C1 segment of cervical spinal cord (tissue), 14 donors: ENCODE measurements around the gene MGARP.
"Not testable (repeated sequence)": the region's sequence is repeated elsewhere in the genome, so short reads cannot be mapped to it uniquely, and the experiment has no call there.

Source experiments
- DNase-seq, 14 donors: peaks; one replicate each; lab custom pipeline; 2025; lab: John Stamatoyannopoulos, UW

Gene MGARP

DNA sequence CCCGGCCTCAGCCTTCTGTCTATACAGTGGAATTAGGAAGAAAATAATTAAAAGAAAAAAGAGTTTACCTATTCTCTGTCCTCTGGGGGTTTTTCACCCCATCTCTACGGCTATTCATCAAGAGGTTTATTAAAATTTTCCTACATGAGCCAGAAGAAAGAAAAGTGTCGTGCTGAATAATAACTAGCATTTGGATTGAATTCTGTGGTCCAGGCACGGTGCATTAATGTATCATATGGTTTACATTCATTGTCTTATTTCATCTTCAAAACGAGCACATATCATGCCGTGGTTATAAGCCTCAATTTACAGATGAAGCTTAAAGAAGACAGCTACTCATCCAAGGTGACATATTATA is 15.9 kb upstream of the MGARP start:
- DNase-seq = no peak

DNA sequence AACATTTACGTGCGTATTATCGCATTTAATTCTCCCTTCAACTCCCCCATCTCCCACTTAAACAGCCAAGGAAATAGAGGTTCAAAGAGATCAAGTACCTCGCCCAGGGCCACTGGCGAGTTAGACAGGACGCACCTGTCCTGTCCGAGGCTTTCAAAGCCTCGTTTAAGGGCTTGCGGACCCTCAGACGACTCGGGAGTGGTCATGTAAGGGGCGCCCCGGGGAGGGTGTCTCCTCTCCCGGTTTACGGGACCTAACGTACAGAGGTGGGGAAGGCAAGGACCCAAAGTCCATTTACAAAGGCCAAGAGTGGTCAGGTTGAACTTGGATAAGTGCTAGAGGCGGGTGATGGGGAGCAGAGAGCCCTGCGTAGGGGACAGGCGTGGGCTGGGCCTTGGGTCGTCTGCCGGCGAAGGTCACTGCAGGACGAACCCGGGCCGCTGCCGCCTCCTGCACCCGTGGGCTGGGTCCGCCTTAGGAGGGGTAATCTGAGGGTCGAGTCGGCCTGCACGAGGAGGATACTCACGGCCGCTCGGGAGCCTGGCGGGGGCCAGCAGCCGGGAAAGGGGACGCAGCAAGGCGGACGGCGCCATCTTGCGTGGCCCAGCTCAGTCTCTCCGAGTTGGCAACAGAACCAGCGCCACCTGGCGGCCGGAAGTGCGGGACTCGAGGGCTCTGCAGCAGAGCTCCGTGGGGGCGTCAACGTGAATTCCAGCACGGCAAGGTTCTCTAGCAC is 15.3 kb upstream of the MGARP start:
- DNase-seq = peak; percentile 45 to 93 (median 89)

DNA sequence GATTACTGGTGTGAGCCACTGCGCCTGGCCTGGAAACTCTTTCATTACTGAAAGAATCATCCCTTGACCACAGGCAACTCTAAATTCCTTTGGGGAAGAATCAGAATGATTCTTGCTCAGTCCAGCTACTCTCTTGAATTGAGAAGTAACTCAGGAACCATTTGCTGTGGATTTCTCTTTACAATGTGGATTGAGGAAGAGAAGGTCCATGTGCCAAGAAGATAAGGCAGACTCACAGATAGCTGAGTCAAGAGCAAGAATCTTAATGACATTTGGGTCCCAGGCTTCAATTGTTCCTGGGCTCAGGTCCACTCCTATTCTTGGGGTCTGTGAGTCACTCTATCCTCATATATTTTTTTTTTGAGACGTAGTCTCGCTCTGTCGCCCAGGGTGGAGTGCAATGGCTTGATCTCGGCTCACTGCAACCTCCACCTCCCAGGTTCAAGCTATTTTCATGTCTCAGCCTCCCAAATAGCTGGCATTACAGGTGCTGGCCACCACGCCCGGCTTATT is 6.2 kb upstream of the MGARP start:
- no peak for DNase-seq

DNA sequence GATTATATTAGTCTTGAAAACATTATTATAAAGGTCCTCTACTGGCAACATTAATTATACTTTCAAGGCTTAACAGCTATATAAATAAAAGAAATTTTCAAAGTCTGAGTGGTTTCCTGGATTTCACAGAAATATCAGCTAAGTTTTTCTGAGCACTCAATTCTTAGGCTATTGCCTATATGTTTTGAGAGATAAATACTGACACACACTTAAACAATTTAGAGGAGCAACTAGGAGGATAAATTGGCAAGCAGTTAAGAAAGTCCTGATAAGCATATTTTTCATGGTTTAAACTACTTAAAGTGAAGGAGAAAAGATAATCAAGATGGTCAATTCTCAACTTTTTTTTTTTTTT is 2.7 kb upstream of the MGARP start:
- DNase-seq = no peak

DNA sequence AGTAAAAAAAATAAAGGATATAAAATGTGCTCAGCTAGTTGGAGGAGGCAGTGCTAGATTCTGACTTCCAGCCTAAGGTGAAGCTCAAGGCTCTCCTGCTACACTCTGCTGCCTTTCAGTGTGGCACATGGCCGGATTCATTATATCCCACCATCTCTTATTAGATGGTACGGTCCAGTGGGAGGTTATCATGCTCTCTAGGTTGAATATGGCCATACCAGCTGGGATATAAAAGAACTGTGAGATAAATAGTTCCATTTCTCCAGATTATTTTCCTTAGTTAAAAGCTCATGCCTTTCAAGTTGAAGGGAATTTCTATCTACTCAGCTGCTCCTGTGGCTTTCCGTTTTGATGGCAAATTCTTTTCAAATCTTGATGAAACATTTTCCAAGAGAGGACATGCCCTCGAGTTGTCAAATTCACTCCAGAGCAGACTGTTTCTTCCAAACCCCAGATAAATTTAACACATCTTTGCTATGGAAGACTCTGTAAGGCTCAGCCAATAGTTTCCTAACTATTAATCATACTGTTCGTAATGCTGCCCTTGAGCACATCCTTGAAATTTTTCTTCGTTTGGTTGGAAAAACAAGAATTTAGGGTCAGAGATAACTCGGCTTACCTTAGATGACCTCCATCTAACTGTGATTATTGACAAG is 2.2 kb upstream of the MGARP start:
- no peak for DNase-seq

DNA sequence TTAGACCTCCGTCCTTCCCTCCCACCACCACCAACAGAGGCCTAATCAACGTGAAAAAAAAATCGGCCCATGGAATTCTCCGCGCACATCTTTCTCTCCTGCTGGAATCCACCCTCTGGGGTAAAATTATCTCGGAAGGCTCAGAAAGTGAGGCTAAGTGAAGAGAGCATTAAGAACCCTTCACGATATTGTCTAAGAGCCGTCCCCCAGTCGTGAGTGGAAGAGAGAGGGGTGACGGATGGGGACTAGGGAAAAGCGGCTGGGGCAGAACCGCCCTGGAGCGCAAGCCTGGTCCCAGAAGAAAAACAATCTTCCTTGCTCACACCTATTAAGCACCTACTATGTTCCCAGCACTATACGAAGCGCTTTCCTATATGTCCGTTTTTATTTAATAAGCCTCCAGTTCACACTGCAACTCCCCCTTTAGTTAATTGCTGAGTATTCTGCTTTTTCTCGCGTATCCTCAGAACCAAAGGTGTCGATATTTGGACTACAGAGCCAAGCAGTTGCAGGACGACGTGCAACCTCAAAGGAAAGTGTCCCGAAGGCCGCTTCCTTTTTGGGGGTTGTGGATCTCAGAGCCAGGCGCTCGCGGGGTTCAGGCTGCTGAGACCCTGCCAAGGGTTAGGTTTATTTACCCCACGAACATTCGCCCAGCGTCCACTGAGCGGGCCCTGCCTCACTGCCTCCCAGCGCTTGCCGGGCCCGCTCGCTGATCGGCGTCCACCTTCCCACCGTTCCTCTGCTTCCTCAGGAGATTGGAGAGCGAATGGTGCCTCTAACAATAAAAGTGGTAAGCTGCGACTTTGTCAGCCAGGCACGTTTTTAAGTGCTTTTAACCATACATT is 889 bp downstream of the MGARP start:
- peak in 2 of 14 donors; percentile 0 to 40 for DNase-seq

DNA sequence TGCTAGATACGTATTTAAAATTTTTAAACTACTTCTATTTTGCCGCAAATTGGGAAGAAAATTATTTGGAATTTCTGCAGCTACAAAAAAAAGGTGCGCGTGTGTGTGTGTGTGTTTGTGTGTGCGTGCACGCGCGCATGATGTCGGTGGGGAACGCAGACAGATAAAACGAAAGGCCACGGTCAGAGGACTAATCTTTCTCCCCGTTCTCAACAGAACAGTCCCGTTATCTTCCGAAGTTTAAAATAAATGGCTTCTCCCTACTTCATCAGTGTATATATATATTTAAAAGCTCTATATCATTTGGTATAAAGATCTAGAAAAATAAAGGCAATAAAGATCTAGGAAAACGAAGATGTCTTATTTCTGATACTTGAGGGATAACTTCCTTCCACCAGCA is 1.5 kb downstream of the MGARP start:
- DNase-seq = no peak

DNA sequence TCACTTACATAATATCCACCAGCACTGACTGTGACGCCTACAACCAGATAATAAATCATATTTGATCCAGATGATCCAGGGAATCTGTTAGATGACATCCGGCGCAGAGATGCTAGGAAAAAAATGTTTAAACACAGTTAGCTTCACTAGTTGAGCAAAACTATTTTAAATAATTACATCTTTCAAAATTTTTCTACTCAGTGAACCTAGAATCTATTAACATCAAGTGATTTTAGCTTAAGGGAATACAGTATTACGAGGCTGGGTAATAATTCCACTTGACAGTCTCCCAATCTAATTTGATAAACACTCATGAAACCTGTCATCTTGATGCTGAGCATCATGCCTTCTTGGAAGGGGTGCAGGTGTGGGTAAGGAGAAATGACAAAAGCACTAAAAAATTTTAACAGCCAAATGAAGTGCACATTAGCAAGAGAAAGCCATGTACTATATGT is 4.7 kb downstream of the MGARP start:
- DNase-seq = peak in 1 of 14 donors; percentile 41

DNA sequence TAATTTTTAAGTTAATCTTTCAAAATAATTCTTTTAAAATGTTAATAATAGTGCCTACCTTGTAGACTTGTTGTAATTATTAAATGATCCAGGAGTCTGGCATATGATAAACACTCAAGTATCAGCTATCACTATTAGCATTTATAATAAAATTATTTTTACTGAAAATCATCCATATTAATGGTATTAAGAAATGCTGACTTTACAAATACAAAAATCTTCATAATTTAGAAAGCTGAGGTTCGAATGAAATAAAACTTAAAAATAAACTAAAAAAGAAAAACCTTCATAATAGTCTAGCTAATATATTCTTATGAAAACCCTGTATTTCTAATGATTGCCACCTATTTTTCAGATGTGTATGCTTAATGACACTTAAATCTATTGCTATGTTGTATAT is 5.2 kb downstream of the MGARP start:
- no peak for DNase-seq

DNA sequence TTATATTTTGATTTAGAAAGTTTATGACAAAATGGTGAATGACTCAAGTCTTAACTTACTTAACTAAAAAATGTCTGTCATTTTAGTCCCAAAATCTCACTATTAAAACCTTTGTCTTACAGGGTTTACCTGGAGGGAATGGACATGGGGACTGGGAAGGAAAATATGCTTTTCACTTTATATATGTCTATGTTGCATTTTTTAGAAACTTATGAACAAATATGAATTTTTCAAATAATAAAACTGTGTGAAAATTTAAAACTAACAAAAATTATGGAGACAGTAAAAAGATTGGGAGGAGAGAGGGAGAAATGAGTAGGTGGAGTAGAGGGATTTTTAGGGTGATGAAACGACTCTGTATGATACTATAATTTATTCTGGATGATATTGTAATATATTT is 6.2 kb downstream of the MGARP start:
- DNase-seq = no peak

DNA sequence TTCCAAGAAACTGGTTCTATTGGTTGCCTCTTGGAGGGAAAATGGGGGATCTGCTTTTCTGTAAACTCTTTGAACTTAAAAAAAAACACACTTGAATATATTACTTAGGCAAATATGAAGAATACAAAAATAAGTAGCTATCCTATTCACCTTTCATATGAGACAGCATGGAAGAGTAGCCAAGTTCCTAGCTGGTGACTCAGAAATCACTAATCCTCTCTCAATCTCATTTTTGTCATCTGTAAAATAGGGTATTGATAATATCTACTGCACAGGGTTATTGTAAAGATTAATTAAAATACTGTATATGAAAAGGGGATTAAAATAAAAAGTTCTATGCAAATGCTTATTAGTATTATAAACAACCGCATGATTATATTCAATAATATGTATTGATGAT is 12.7 kb downstream of the MGARP start:
- no peak for DNase-seq

DNA sequence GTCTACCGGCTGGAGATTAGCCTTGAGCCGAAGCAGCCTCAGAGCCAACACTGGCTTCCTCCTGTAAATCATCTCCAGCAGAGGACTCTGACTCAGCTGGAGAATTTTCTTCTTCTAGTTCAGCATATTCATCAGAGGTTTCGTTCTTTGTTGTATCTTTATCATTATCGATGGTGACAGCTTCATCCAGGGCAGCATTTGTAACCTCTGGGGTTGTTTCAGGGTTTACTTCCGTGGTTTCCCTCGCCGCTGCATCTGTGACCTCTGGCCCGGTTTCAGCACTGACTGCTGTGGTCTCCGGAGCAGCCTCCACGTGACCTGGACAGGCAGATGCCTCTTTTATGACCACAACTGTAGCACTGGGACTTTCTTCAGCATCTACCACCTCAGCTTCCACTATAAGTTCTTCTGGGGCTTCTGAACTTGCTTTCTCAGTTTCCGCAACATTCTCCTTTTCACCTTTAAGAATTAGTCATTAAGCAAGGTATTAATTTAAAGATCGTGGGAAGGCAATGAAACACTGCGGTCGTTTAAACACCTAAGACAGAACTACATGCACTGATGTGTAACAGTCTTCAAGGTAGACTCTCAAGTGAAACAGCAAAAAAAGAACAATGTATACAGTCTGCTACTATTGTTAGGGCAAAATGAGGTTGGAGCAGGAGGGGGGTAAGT is 13.3 kb downstream of the MGARP start:
- DNase-seq = peak in 9 of 14 donors; percentile 9 to 50 (median 21)

DNA sequence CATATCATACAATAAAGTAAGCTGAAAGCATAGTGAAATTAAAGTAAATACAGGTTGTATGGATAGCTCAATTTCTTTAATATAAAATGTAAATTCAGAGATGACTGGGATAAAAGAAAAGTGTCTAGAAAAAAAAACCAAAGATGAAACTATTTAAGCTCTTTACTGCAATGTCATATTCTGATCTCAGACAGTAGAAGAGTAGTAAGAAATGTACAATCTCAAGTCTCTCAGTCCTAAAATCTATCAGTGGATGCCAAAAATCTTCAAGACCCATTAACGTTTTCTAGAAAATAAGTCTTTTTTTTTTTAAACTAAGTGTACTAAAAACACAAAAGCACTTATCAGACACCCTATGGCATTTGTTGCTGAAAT is 13.8 kb downstream of the MGARP start:
- no peak for DNase-seq

DNA sequence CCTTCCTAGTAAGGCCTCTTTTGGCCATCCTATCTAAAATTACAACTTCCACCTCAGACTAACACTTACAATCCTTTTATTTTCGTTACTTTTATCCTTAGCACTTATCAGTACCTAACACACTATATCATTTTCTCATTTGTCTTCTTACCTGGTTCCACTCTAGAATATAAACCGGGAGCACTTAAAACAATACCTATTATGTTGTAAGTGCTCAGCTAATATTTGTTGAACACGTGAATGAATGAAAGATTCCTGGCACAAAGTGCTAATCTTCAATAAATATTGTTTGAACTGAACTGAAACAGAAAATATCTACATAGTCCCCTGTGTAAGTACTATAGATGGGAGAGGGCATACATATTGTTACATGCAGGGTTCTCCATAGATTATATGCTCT is 14.4 kb downstream of the MGARP start:
- no peak for DNase-seq

DNA sequence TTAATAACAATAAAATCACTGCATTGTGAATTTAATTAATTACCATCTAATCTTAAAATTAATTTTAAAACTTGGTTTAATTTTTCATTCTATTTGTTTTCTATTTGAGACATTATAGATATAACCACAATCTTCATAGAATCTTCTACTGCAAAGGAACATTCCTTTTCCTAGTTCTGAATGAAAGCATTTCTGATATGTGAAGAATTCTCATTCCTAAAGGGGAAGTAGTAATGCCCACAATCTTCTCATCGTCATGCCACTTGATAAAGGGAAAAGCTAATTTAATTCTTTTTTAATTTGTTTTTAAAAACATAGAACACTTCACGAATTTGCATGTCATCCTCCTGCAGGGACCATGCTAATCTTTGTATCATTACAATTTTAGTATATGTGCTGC is 23.7 kb downstream of the MGARP start:
- DNase-seq = no peak

DNA sequence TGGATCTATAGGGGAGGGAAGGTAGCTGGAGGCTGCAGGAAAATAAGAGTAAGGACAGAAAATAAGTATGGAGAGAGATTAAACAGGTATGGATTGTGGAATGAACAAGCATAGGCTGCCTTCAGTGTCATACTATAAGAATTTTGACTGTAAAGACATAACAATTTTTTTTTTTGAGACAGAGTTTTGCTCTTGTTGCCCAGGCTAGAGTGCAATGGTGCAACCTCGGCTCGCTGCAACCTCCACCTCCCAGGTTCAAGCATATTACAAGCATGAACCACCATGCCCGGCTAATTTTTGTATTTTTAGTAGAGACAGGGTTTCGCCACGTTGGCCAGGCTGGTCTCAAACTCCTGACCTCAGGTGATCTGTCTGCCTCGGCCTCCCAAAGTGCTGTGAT is 24.4 kb downstream of the MGARP start:
- not testable (repeated sequence) for DNase-seq

DNA sequence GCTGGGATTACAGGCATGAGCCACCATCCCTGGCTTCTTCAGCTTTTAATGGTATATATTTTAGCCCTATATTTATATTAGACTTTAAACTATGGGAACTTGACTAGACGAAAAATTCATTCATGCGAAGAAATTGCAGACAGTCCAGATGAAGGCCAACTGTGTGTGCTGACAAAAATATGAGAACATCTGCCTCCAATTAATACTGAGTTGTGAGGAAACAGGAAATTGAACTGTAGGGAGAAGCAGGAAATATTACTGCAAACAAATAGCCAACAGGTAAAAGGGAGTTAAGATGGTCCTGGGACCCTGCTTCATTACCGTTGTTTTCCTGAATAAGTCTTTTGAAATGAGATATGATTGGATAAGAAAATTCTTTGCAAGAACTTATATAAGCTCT is 26.3 kb downstream of the MGARP start:
- no peak for DNase-seq

DNA sequence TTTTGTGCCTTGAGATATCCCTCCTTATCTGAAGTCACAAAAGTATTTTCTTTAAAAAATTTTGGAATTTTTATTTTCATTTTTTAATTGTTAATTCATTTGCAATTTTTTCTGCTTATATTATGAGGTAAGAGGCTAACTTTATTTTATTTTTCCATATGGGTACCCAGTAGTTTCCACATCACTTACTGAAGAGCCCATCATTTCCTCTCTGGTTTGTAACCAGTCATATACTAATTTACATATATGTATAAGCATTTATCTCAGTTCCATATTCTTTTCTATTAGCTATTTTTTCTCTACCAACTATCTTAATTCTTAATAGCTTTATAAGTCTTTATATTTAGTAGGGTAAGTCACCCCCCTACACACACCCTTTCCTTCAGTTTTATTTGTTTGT is 27.0 kb downstream of the MGARP start:
- DNase-seq = no peak

DNA sequence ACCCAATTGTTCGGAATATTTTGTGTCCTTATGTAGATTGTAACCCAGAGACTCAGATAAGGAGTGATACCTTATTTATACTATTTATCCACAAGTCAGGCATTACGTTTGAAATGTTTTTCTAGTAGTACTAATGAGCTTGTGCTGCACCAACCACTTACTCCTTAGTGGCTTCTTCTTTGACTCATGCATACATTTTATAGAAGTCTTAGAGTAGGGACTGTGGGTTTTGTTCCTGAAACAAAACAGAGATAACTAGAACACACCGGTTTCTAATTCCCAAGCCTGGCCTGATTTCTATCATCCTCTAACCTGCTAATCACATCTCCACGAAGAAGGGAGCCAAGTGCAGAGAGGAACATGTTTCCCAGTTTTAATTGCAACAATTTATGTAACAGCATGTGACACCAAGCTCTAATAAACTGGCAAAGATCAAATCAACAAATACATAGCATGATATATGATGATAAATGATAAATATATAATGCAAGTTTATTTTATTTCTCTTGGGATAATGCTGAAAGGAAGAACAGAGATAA is 32.3 kb downstream of the MGARP start:
- no peak for DNase-seq

DNA sequence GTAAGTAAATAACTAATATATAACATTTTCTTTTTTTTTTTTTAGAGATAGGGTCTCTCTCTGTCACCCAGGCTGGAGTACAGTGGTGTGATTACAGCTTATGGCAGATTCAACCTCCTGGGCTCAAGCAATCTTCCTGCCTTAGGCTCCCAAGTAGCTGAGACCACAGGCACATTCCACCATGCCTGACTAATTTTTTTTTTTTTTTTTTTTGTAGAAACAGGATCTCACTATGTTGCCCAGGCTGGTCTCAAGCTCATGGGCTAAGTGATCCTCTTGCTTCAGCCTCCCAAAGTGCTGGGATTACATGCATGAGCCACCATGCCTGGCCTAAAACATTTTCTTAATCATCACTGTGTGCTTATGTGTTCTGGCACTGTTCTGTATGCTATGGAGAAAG is 32.8 kb downstream of the MGARP start:
- no peak for DNase-seq

DNA sequence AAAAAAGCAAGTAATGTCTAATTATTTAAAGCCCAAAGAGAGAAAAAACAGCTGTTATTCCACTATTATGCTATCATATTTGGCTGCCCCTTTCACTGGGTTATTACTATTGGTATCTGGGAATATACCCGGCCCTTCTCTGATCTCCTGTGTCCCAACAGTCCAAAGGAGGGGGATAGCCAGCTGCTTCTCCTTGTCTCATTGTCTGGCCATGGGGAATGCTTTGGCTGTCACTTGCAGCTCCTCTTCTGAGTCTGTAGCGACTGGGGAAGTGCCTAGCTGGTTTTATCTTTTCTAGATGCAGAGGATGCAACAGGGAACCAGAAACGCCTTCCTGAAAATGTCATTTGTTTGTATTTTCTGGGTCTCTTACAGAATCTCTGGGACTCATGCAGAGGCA is 33.9 kb downstream of the MGARP start:
- no peak for DNase-seq

DNA sequence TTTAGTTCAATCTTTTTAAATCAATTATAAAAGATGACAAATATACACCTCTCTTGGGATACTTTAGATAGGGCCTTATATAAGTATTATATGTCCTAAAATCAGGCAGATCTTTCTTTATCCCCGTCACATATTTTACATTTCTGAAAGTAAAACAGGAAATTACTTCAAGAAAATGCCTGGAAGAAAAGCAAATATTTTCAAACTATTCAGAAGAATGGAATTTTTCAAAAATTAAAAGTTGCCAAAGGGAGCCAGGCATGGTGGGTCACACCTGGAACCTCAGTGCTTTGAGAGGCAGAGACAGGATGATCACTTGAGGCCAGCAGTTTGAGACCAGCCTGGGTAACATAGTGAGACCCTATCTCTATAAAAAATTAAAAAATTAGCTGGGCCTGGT is 34.4 kb downstream of the MGARP start:
- no peak for DNase-seq
